SK-N-MC (cell line): Measurements from ENCODE around the gene KRT10.

ENCODE experiments used
- EZH2 ChIP-seq: fragments of 200-600 bp; sonication (generic); IDR thresholded peaks from one replicate; pipeline ENCODE4 v1.6.1; 2017; ENCODE audit warnings: antibody characterized with exemption
- FOXP2 ChIP-seq: optimal IDR thresholded peaks from 2 replicates; pipeline ENCODE3; 2011; ENCODE audit warnings: mild to moderate bottlenecking, moderate library complexity; ENCODE audit not compliant: insufficient read depth; ENCODE audit errors: extremely low read length, control extremely low read depth
- POLR2AphosphoS5 ChIP-seq: IDR thresholded peaks from 2 replicates; pipeline ENCODE4 v1.6.1; 2012; ENCODE audit warnings: mild to moderate bottlenecking, low read depth, low read length, borderline replicate concordance

- TF ChIP-seq POLR2AphosphoS5: no peak
- no peak for TF ChIP-seq EZH2
- no peak for TF ChIP-seq FOXP2
Measured at GRCh38 chr17:40795019-40795667, 27.3 kb downstream of the KRT10 start.
